K562 (cell line): ENCODE data around the gene EFNA5. TPM values are rescaled to one million over a fixed set of nuclear protein-coding genes. Genes with fewer than 3 reads are reported as not detected.

Experiments used
- ATAC-seq: fragments of 200-7000 bp; cut with Tn5 transposase; 3 replicates; pipeline ENCODE4 v1.9.1; 2020; ENCODE audit warnings: moderate library complexity
- BruUV-seq: library from RNA; stranded (reverse); fragments of 400-500 nt; replicated peaks from 2 replicates; lab custom pipeline; 2021; lab: Mats Ljungman, UMichigan
- CTCF ChIA-PET: fragments of 300-600 bp; formaldehyde crosslinking; extraction: SDS; loops from one replicate; lab custom pipeline; 2021; ENCODE audit warnings: low intra/inter-chr PET ratio; lab: Yijun Ruan, JAX
- POLR2A ChIA-PET: fragments of 300-600, 350-650 bp; sonication (Branson Sonifier 250); formaldehyde crosslinking; extraction: SDS; loops from one replicate; lab custom pipeline; 2021; ENCODE audit warnings: antibody characterized with exemption, inconsistent platforms; lab: Yijun Ruan, JAX
- DNase-seq, 4 experiments: peaks; one replicate each; pipeline versions ENCODE4 v3.0.0 to v3.0.0-alpha.2; 2011 to 2018; ENCODE audit warnings: low spot score in 3 of 4, mixed read lengths in 3 of 4; ENCODE audit errors: extremely low read depth in 1 of 4
- FAIRE-seq: peaks from 2 replicates; lab custom pipeline; 2011; peaks lifted over from hg19 to GRCh38; lab: Jason Lieb, UNC
- H2AFZ ChIP-seq: 2 replicates; pipeline ENCODE4 v1.6.0; 2011; ENCODE audit warnings: low read depth, low read length, control low read depth, inconsistent platforms
- H3K27ac ChIP-seq: fragments of 200-600 bp; 3 replicates; pipeline ENCODE4 v1.8.0; 2011; ENCODE audit warnings: low read depth, mild to moderate bottlenecking, control low read depth, inconsistent platforms, low read length, moderate library complexity, mixed read lengths; ENCODE audit errors: extremely low read depth
- H3K27me3 ChIP-seq, 2 experiments: fragments of 300-600 bp in 1 of 2; 2 replicates in 1 of 2; 3 replicates in 1 of 2; pipeline versions ENCODE4 v1.6.0 to v1.8.0; 2011; ENCODE audit warnings: inconsistent platforms in 2 of 2, low read length in 2 of 2, mild to moderate bottlenecking in 1 of 2, mixed read lengths in 1 of 2, moderate library complexity in 1 of 2; ENCODE audit not compliant: control insufficient read depth in 2 of 2, insufficient read depth in 2 of 2
- H3K36me3 ChIP-seq: fragments of 300-600 bp; 3 replicates; pipeline ENCODE4 v1.8.0; 2011; ENCODE audit warnings: mild to moderate bottlenecking, low read length, inconsistent platforms; ENCODE audit not compliant: control insufficient read depth, insufficient read depth
- H3K4me1 ChIP-seq, 2 experiments: fragments of 200-600 bp in 1 of 2; replicated peaks in 1 of 2; 2 replicates in 1 of 2; 3 replicates in 1 of 2; pipeline versions ENCODE4 v1.5.1 to v1.8.0; 2011; ENCODE audit warnings: inconsistent platforms in 2 of 2, low read length in 2 of 2, mild to moderate bottlenecking in 1 of 2, mixed read lengths in 1 of 2, moderate library complexity in 1 of 2; ENCODE audit not compliant: control insufficient read depth in 2 of 2, insufficient read depth in 2 of 2
- H3K4me2 ChIP-seq: 2 replicates; pipeline ENCODE4 v1.6.1; 2011; ENCODE audit warnings: low read length, control low read depth, inconsistent platforms, mixed read lengths; ENCODE audit not compliant: insufficient read depth
- H3K4me3 ChIP-seq: fragments of 200-600 bp; sonication (generic), shearing (Covaris generic); 2 replicates; pipeline ENCODE4 v1.5.1; 2016; ENCODE audit warnings: control low read depth, inconsistent platforms
- H3K79me2 ChIP-seq: fragments of 200-600 bp; 3 replicates; pipeline ENCODE4 v1.8.0; 2011; ENCODE audit warnings: low read length, inconsistent platforms; ENCODE audit not compliant: control insufficient read depth, insufficient read depth
- H3K9ac ChIP-seq, 2 experiments: 2 replicates each; pipeline versions ENCODE4 v1.6.0 to v1.6.1; 2011; ENCODE audit warnings: low read depth in 2 of 2, low read length in 2 of 2, control low read depth in 1 of 2, inconsistent platforms in 1 of 2, mild to moderate bottlenecking in 1 of 2, mixed read lengths in 1 of 2; ENCODE audit not compliant: insufficient read depth in 1 of 2
- H3K9me1 ChIP-seq: one replicate; pipeline ENCODE4 v1.6.0; 2011; ENCODE audit warnings: inconsistent platforms, mild to moderate bottlenecking, low read length, moderate library complexity; ENCODE audit not compliant: control insufficient read depth, insufficient read depth
- H3K9me3 ChIP-seq: replicated peaks from 2 replicates; pipeline ENCODE4 v1.5.1; 2011; ENCODE audit warnings: low read depth, low read length, inconsistent platforms; ENCODE audit not compliant: control insufficient read depth, insufficient read depth
- H4K20me1 ChIP-seq: replicated peaks from 2 replicates; pipeline ENCODE4 v1.6.1; 2011; ENCODE audit warnings: low read length, inconsistent platforms, mixed read lengths; ENCODE audit not compliant: control insufficient read depth, insufficient read depth
- CCNT2 ChIP-seq: IDR thresholded peaks from 2 replicates; pipeline ENCODE4 v1.6.1; 2011; ENCODE audit warnings: borderline replicate concordance, low read depth, mild to moderate bottlenecking, moderate library complexity, mixed read lengths, low read length; ENCODE audit not compliant: insufficient read length; ENCODE audit errors: extremely low read depth
- CEBPB ChIP-seq: fragments of 450-650 bp; IDR thresholded peaks from 2 replicates; pipeline ENCODE4 v1.6.1; 2016; ENCODE audit warnings: missing genetic modification characterization, missing compliant biosample characterization
- E2F4 ChIP-seq: sonication (generic); formaldehyde crosslinking; IDR thresholded peaks from 2 replicates; pipeline ENCODE4 v1.8.0; 2022; ENCODE audit warnings: mild to moderate bottlenecking, low read depth, missing genetic modification reagents
- KAT2B ChIP-seq: IDR thresholded peaks from one replicate; pipeline ENCODE4 v1.6.1; 2012; ENCODE audit warnings: low read depth, mild to moderate bottlenecking, control low read depth, inconsistent platforms, low read length, moderate library complexity
- NFYB ChIP-seq: IDR thresholded peaks from 2 replicates; pipeline ENCODE4 v1.6.1; 2011; ENCODE audit warnings: mild to moderate bottlenecking, moderate library complexity; ENCODE audit not compliant: insufficient read length; ENCODE audit errors: extremely low read depth
- SREBF2 ChIP-seq: sonication (generic); formaldehyde crosslinking; IDR thresholded peaks from 2 replicates; pipeline ENCODE4 v1.4.0; 2020; ENCODE audit warnings: mild to moderate bottlenecking, missing genetic modification reagents
- TFAM ChIP-seq: fragments of 250-450 bp; sonication (Bioruptor Pico); conservative IDR thresholded peaks from 2 replicates; pipeline ENCODE4 v1.5.0; 2021; ENCODE audit warnings: mild to moderate bottlenecking, moderate library complexity
- ZBTB12 ChIP-seq: fragments of 250-450 bp; sonication (Bioruptor Pico); IDR thresholded peaks from 2 replicates; pipeline ENCODE4 v1.4.0; 2020
- ZNF311 ChIP-seq: fragments of 250-450 bp; sonication (Bioruptor Pico); IDR thresholded peaks from 2 replicates; pipeline ENCODE4 v1.4.0; 2020; ENCODE audit warnings: mild to moderate bottlenecking, moderate library complexity
- ZNF318 ChIP-seq, 2 experiments: fragments of 450-650 bp; IDR thresholded peaks; 2 replicates each; pipeline ENCODE4 v1.6.1; 2016; ENCODE audit warnings: mild to moderate bottlenecking in 2 of 2, borderline replicate concordance in 1 of 2, low read depth in 1 of 2, moderate library complexity in 1 of 2
- WGBS: fragments of 100-300 bp; shearing (Covaris generic); methylation state at CpG from one replicate; pipeline ENCODE4 v1.1.6; 2016; ENCODE audit warnings: low coverage, mixed read lengths; ENCODE audit not compliant: insufficient coverage; ENCODE audit errors: missing lambda C conversion rate; 5-methylcytosine and 5-hydroxymethylcytosine counted together
- in situ Hi-C: fragments of 300-500 bp; cut with MboI; formaldehyde crosslinking; loops from 4 replicates; pipeline ENCODE4 v1.15.0; 2018; ENCODE audit warnings: inconsistent platforms, mixed read lengths
- intact Hi-C: fragments of 100-400 bp; cut with micrococcal nuclease; formaldehyde crosslinking; loops from 2 replicates; pipeline ENCODE4 v1.14.2; 2022
- polyA plus RNA-seq, 8 experiments: library from polyadenylated mRNA; depleted of rRNA in 4 of 8; stranded (reverse) in 5 of 8; unstranded in 3 of 8; fragments of >200 nt; fragmentation: Nextera tagmentation in 2 of 8; fragmentation: Illumina TruSeq in 1 of 8; extraction: Ambion mirVana in 2 of 8; extraction: Trizol in 1 of 8; gene quantifications; 2 replicates each; pipeline versions ENCODE4 v1.2.1 to v1.2.3, GENCODE V29; 2011 to 2014; ENCODE audit warnings: inconsistent platforms in 1 of 8, missing spikeins in 1 of 8
- total RNA-seq, 7 experiments: library from RNA; depleted of rRNA in 6 of 7; stranded (reverse); fragments of >200 nt in 6 of 7; fragmentation: Illumina TruSeq in 2 of 7; extraction: Trizol in 2 of 7; gene quantifications; 2 replicates each; pipeline versions ENCODE4 v1.2.1 to v1.2.3, GENCODE V29; 2011 to 2021; ENCODE audit warnings: low replicate concordance in 1 of 7

The EFNA5 gene
- total and polyA plus RNA-seq, 9 of the 15 experiments (the other 6 are each of a cell fraction or from before 2014, with no cell fraction given), result 0.20 TPM; not detected in 8

- TF ChIP-seq CCNT2, result no peak
- TF ChIP-seq ZNF311, result no peak
- TF ChIP-seq, all 486 proteins: peak for 0
These were observed 244.5 kb downstream of the EFNA5 start (continued) for GRCh38 chr5:107426209-107426608.

GRCh38 chr5:107425541-107426031, 245.2 kb downstream of the EFNA5 start:
- Histone ChIP-seq H3K27ac (no peak overlapping the region), H3K9ac (no peak overlapping the region)
- TF ChIP-seq TFAM (CRISPR knock-in tag), result no peak
- TF ChIP-seq ZNF318 (IDR thresholded peaks at IDR 0.05; ENCODE audit: borderline replicate concordance in 1 of 2, low read depth in 1 of 2), result no peak
- TF ChIP-seq CEBPB, result no peak
- TF ChIP-seq ZBTB12 (CRISPR knock-in tag), result no peak
- no peak for TF ChIP-seq NFYB
- no peak for TF ChIP-seq KAT2B
- no peak for TF ChIP-seq E2F4 (CRISPR knock-in tag)
- TF ChIP-seq SREBF2, result no peak

More at GRCh38 chr5:107425541-107426031, 245.2 kb downstream of the EFNA5 start:
- no peaks in the 10 kb centered on the region for H4K20me1 ChIP-seq
- in situ Hi-C loops (no loop called here), intact Hi-C loops (no loop called here)
- no peaks in the 10 kb centered on the region for H3K36me3 ChIP-seq
- CTCF ChIA-PET, result no interaction called here
- POLR2A ChIA-PET, result no interaction called here
- no peaks in the 10 kb centered on the region for H3K9me1 ChIP-seq
- WGBS, result 0% methylated on average over 2 of the region's 2 CpGs
- no peaks in the 10 kb centered on the region for H3K27me3 ChIP-seq
- no peak for DNase-seq
- no peak overlapping the region for H3K4me2 ChIP-seq
- H3K4me3 ChIP-seq, result no peak overlapping the region
- H2AFZ ChIP-seq, result no peak overlapping the region
- no peak for FAIRE-seq
- ATAC-seq, result no peak
- no peaks in the 10 kb centered on the region for H3K9me3 ChIP-seq
- no peaks in the 10 kb centered on the region for H3K4me1 ChIP-seq
- BruUV-seq, result no TSS peak
- H3K79me2 ChIP-seq, result no peaks in the 10 kb centered on the region
